Esophagus (tissue), 2 donors: ENCODE measurements around the gene ALG13. TPM values are rescaled to one million over a fixed set of nuclear protein-coding genes. Genes with fewer than 3 reads are reported as not detected.
"Not testable (repeated sequence)": the region's sequence is repeated elsewhere in the genome, so short reads cannot be mapped to it uniquely, and the experiment has no call there.

ENCODE experiments used
- H3K27ac ChIP-seq, 2 donors: one replicate each; pipeline ENCODE4 v1.5.1; 2013; ENCODE audit warnings: low read depth in 2 of 2, mild to moderate bottlenecking in 2 of 2, inconsistent platforms in 1 of 2, low read length in 1 of 2, moderate library complexity in 1 of 2
- H3K27me3 ChIP-seq, 2 donors: one replicate each; pipeline ENCODE4 v1.6.1; 2013; ENCODE audit warnings: low read length in 2 of 2, control low read depth in 1 of 2, mild to moderate bottlenecking in 1 of 2; ENCODE audit not compliant: insufficient read depth in 2 of 2, control insufficient read depth in 1 of 2
- H3K36me3 ChIP-seq, 2 donors: one replicate each; pipeline ENCODE4 v1.6.1; 2013; ENCODE audit warnings: low read length in 1 of 2; ENCODE audit not compliant: control insufficient read depth in 2 of 2, insufficient read depth in 2 of 2
- H3K4me1 ChIP-seq, 2 donors: one replicate each; pipeline ENCODE4 v1.6.1; 2013; ENCODE audit warnings: low read length in 1 of 2; ENCODE audit not compliant: control insufficient read depth in 2 of 2, insufficient read depth in 2 of 2
- H3K4me3 ChIP-seq, 2 donors: one replicate each; pipeline ENCODE4 v1.5.1; 2013; ENCODE audit warnings: low read length in 2 of 2, mild to moderate bottlenecking in 2 of 2, low read depth in 1 of 2, moderate library complexity in 1 of 2
- H3K9me3 ChIP-seq, 2 donors: one replicate each; pipeline ENCODE4 v1.6.1; 2013; ENCODE audit warnings: mild to moderate bottlenecking in 2 of 2, low read depth in 1 of 2, low read length in 1 of 2, moderate library complexity in 1 of 2; ENCODE audit not compliant: control insufficient read depth in 2 of 2, insufficient read depth in 1 of 2
- WGBS, 2 donors: extraction: QIAGEN DNeasy Blood & Tissue Kit; methylation state at CpG; one replicate each; pipeline ENCODE4 v1.1.7; 2013; 5-methylcytosine and 5-hydroxymethylcytosine counted together
- polyA plus RNA-seq, 2 donors: library from polyadenylated mRNA; stranded (reverse); fragments of 200-250 nt; gene quantifications; one replicate each; pipeline ENCODE4 v1.2.3, GENCODE V29; 2013
- donor health status: healthy with polysubstance abuse.
- donor health status: Bipolar disorder and iron deficiency.

Gene ALG13
- polyA plus RNA-seq = 10 to 100 TPM; 28.2 to 32.3 TPM

DNA sequence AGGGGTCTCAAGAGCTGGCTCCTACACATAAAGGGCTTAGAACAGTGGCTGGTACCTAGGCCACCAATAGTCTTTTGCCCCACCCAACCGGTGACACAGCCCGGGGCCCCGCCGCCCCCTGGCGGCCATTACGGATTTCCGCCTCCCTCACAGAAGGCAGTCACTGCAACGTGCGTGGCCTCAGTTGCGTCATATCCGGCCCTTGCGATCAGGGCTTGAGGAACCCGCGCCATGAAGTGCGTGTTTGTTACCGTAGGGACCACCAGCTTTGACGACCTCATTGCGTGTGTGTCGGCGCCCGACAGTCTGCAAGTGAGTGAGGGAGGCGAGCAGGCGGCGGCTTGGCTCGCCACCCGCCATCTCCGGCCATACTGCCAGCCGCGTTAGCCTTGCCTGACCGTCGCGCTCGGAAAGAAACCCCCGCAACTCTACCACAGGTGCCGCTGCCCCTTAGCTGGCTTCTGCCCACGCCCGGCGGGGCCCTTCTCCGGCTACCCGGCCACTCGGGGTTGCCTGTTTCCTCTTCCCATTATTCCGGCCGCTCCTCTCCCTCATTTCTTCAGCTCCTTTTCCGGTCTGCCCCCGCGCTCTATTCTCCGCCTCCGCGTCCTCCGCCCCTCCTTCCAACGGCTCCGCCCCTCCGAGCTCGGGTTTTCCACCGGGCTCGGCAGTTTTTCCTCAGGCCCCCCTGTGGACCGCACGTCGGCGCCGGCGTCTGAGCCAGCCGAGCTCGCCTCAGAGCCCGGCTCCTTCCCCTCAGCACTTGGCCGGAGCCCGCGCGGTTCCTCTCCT, at the start of gene ALG13:
Gene ALG13 (plus strand): TSS at position 183 of the 792 bp plus-strand sequence. CDS start 49 bp downstream, at position 232.
- Histone ChIP-seq H3K27ac (peak within 1 kb of the TSS; percentile 92 to 97), H3K36me3 (no peaks in the 10 kb centered on the region), H3K9me3 (no peaks in the 10 kb centered on the region), H3K27me3 (no peaks in the 10 kb centered on the region), H3K4me1 (no peaks in the 10 kb centered on the region), H3K4me3 (peak within 1 kb of the TSS; percentile 75 to 76)
- WGBS, 2 donors = 0 to 12% methylated on average over 69 of the region's 69 CpGs

DNA sequence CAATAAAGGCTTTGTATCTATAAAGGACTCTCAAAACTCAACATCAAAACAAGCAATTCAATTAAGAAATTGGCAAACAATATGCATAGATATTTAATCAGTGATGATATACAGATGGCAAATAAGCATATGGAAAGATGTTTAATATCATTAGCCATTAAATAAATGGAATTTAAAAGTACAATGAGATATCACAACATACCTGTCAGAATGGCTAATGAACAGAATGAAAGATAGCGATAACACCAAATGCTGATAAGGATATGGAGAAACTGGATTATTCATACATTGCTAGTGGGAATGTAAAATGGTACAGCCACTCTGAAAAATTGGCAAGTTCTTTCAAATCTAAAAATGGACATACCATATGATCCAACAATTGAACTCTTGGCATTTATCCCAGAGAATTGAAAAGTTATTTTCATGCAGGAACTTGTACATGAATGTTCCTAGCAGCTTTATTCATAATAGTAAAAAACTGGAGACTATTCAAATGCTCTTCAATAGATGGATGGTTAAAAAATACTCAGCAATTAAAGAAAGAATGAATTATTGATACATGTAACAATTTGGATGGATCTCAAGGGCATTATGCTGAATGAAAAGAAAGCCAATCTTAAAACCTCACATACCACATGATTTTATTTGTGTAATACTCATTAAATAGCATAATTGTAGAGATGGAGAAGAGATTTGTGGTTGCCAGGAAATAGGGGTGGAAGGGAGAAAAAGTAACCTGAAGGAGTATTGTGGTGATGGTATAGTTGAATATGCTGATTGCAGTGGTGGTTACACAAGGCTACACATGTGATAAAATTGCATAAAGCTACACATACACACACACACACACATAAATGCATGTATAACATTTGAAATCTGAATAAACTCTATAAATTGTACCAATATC, 45.9 kb upstream of the ALG13 start:
- Histone ChIP-seq H3K27ac (no peak overlapping the region), H3K4me3 (no peak overlapping the region), H3K4me1 (no peaks in the 10 kb centered on the region), H3K36me3 (no peaks in the 10 kb centered on the region), H3K9me3 (no peaks in the 10 kb centered on the region), H3K27me3 (no peaks in the 10 kb centered on the region)
- WGBS, 2 donors = 45 to 76% methylated on average over 1 of the region's 1 CpG

DNA sequence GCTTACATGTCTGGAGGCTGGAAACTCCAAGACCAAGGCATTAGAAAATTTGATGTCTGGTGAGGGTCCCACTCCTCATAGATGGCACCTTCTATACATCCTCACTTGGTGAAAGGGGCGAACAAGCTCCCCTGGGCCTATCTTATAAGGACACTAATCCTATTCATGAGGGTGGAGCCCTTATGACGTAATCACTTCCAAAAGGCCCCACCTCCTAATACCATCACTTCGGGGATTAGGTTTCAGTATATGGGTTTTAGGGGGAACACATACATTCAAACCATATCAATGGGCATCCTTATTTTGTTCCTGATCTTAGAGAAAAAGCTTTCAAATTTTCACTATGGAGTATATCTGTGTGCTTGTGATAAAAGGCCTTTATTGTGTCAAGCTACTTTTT, 39.0 kb upstream of the ALG13 start:
- 83 to 84% methylated on average over 3 of the region's 3 CpGs for WGBS, 2 donors
- no peak overlapping the region for H3K27ac ChIP-seq
- no peak overlapping the region for H3K4me3 ChIP-seq

DNA sequence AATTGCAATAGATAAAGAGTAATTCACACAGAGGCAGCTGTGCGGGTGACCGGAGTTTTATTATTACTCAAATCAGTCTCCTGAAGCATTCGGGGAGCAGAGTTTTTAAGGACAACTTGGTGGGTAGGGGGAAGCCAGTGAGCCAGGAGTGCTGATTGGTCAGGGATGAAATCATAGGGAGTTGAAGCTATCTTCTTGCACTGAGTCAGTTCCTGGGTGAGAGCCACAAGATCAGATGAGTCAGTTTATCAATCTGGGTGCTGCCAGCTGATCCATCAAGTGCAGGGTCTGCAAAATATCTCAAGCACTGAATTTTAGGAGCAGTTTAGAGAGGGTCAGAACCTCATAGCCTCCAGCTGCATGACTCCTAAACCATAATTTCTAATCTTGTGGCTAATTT, 35.8 kb upstream of the ALG13 start:
- 80 to 88% methylated on average over 3 of the region's 3 CpGs for WGBS, 2 donors
- not testable (repeated sequence) for H3K36me3 ChIP-seq, H3K4me3 ChIP-seq, H3K27ac ChIP-seq, H3K27me3 ChIP-seq, H3K4me1 ChIP-seq, H3K9me3 ChIP-seq

More for the DNA sequence above, 39.0 kb upstream of the ALG13 start:
- Histone ChIP-seq H3K4me1 (no peaks in the 10 kb centered on the region), H3K9me3 (no peaks in the 10 kb centered on the region), H3K27me3 (no peaks in the 10 kb centered on the region), H3K36me3 (no peaks in the 10 kb centered on the region)

DNA sequence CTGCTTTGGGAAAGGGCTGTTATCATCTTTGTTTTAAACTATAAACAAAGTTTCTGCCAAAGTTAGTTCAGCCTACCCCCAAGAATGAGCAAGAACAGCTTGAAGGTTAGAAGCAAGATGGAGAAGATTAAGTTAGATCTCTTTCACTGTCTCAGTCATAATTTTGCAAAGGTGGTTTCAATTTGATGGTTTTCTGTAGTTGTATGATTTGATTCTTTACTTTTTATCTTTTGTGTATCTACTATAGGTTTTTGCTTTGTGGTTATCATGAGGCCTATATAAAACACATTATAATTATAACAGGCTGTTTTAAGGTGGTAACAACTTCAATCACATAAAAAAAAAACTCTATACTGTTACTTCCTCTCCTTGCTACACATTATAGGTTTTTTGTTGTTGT, 35.4 kb upstream of the ALG13 start:
- H3K9me3 ChIP-seq = no peaks in the 10 kb centered on the region

DNA sequence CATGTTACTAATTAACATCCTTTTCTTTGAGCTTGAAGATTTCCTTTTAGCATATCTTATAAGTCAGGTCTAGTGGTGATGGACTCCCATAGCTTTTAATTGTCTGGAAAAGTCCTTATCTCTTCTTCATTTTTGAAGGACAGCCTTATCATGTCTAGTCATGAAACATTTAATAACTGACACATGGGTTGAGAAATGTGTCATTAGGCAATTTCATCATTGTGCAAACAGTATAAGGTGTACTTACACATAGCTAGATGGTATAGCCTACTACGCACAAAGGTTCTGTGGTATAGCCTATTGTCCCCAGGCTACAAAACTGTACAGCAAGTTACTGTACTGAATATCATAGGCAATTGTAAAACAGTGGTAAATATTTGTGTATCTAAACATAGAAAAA, 34.5 kb upstream of the ALG13 start:
- H3K27ac ChIP-seq = no peak overlapping the region
- no peaks in the 10 kb centered on the region for H3K4me1 ChIP-seq
- H3K9me3 ChIP-seq = no peaks in the 10 kb centered on the region
- H3K27me3 ChIP-seq = no peaks in the 10 kb centered on the region
- H3K36me3 ChIP-seq = no peaks in the 10 kb centered on the region
- no peak overlapping the region for H3K4me3 ChIP-seq
- 77 to 92% methylated on average over 1 of the region's 1 CpG for WGBS, 2 donors

More for the DNA sequence above, 35.4 kb upstream of the ALG13 start:
- H3K27ac ChIP-seq = no peak overlapping the region
- no peak overlapping the region for H3K4me3 ChIP-seq
- no peaks in the 10 kb centered on the region for H3K4me1 ChIP-seq
- H3K36me3 ChIP-seq = no peaks in the 10 kb centered on the region
- H3K27me3 ChIP-seq = no peaks in the 10 kb centered on the region

DNA sequence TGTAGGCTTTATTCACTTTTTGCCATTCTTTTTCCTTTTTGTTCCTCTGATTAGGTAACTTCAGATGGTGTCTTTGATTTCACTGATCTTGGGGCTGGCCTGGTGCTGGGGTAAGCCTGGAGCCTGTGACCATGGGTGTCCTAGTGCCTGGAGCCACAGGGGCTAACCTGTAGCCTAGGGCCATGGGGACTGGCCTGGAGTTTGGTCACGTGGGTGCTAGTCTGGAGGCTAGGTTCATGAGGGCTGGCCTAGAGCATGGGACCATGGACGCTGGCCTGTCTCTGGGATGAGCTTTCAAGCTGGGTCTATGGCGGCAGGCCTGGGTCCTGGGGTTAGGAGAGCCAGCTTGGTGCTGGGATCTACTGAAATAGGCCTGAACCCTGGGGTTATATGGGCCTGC, 32.2 kb upstream of the ALG13 start:
- H3K4me1 ChIP-seq = no peaks in the 10 kb centered on the region
- H3K27me3 ChIP-seq = no peaks in the 10 kb centered on the region
- H3K9me3 ChIP-seq = no peaks in the 10 kb centered on the region
- WGBS, 2 donors = 87 to 91% methylated on average over 3 of the region's 3 CpGs
- H3K27ac ChIP-seq = no peak overlapping the region
- H3K4me3 ChIP-seq = no peak overlapping the region
- H3K36me3 ChIP-seq = no peaks in the 10 kb centered on the region

DNA sequence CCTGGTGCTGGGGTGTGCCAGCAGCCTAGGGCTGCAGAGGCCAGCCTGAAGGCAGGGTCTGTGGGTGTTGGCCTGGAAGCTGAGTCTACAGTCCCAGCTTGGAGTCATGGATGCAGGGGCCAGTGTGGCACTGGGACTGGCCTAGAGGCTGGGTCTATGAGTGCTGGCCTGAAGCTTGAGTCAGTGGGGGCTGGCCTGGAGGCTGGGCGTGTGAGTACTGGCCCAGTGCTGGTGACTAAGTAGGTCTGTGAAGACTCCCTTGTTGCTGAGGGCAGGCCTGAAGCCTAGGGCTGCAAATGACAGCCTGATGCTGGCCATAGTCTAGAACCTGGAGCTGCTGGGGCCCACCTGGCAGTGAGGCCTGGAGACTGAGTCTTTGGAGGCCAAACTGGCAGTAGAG, 31.3 kb upstream of the ALG13 start:
- 80 to 82% methylated on average over 1 of the region's 1 CpG for WGBS, 2 donors
- Histone ChIP-seq H3K9me3 (no peaks in the 10 kb centered on the region), H3K4me1 (no peaks in the 10 kb centered on the region), H3K27ac (no peak overlapping the region), H3K27me3 (no peaks in the 10 kb centered on the region), H3K4me3 (no peak overlapping the region), H3K36me3 (no peaks in the 10 kb centered on the region)

DNA sequence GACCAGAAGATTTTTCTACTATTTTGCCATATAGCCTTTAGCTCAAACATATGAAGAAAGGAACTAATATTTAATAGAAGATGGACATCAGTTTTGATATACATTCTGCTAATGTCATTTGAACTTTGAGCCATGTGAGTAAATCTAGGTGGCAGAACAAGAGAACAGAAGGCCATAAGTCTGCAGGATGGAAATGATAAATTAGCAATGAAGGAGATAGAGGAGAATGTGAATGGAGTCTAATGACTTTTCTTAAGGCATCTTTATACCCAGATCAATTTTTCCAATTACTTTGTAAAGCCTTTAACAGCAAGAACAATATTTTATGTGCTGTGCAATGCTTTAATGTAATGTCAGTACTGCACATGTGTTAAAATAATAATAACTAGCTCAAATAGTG, 30.1 kb upstream of the ALG13 start:
- Histone ChIP-seq H3K36me3 (no peaks in the 10 kb centered on the region), H3K27me3 (no peaks in the 10 kb centered on the region), H3K4me3 (no peak overlapping the region), H3K9me3 (no peaks in the 10 kb centered on the region), H3K27ac (no peak overlapping the region), H3K4me1 (no peaks in the 10 kb centered on the region)
